CD4-positive, alpha-beta T cell treated with Interleukin-6 for 4 hours (primary cell): ENCODE data around the gene FXN.
"Not testable (repeated sequence)": the region's sequence is repeated elsewhere in the genome, so short reads cannot be mapped to it uniquely, and the experiment has no call there.

Experiments
- DNase-seq: peaks from one replicate; pipeline ENCODE4 v3.0.0-alpha.2; 2020; ENCODE audit warnings: mixed read lengths

The FXN gene

GRCh38 chr9:69107771-69108170, 72.2 kb downstream of the FXN start:
- no peak for DNase-seq

GRCh38 chr9:69108706-69109105, 73.2 kb downstream of the FXN start:
- DNase-seq, result not testable (repeated sequence)

GRCh38 chr9:69109152-69109551, 73.6 kb downstream of the FXN start:
- DNase-seq, result no peak

- DNase-seq, result not testable (repeated sequence)
Observed at GRCh38 chr9:69112646-69113045, 77.1 kb downstream of the FXN start.

GRCh38 chr9:69115621-69116020, 80.1 kb downstream of the FXN start:
- DNase-seq, result no peak

- no peak for DNase-seq
Observed at GRCh38 chr9:69118656-69119055, 83.1 kb downstream of the FXN start.

- peak; percentile 10 for DNase-seq
Observed at GRCh38 chr9:69120380-69121154, 85.0 kb downstream of the FXN start.

GRCh38 chr9:69121155-69122081, 85.9 kb downstream of the FXN start:
- DNase-seq, result peak; percentile 40

- DNase-seq, result peak; percentile 57
Observed at GRCh38 chr9:69122082-69122548, 86.6 kb downstream of the FXN start.

- DNase-seq, result no peak
Observed at GRCh38 chr9:69122549-69123141, 87.1 kb downstream of the FXN start.

- no peak for DNase-seq
Observed at GRCh38 chr9:69130456-69131441, 95.2 kb downstream of the FXN start.

GRCh38 chr9:69131682-69132081, 96.1 kb downstream of the FXN start:
- no peak for DNase-seq

GRCh38 chr9:69132361-69132760, 96.8 kb downstream of the FXN start:
- no peak for DNase-seq

- no peak for DNase-seq
Observed at GRCh38 chr9:69134412-69134811, 98.9 kb downstream of the FXN start.

- DNase-seq, result no peak
Observed at GRCh38 chr9:69136185-69136584, 100.6 kb downstream of the FXN start.

- DNase-seq, result no peak
Observed at GRCh38 chr9:69136779-69137178, 101.2 kb downstream of the FXN start.

GRCh38 chr9:69137311-69137710, 101.8 kb downstream of the FXN start:
- DNase-seq, result no peak

GRCh38 chr9:69139596-69139995, 104.0 kb downstream of the FXN start:
- DNase-seq, result no peak

GRCh38 chr9:69140123-69140735, 104.7 kb downstream of the FXN start:
- no peak for DNase-seq

- DNase-seq, result no peak
Observed at GRCh38 chr9:69141851-69142250, 106.3 kb downstream of the FXN start.

GRCh38 chr9:69143291-69143690, 107.7 kb downstream of the FXN start:
- DNase-seq, result no peak
